CD4-positive, alpha-beta T cell treated with Interleukin-17A for 1 hour (primary cell): ENCODE measurements around the gene NEURL2.
"Not testable (repeated sequence)": the region's sequence is repeated elsewhere in the genome, so short reads cannot be mapped to it uniquely, and the experiment has no call there.

Experiments used
- DNase-seq: peaks from one replicate; pipeline ENCODE4 v3.0.0-alpha.2; 2020

NEURL2 gene

GRCh38 chr20:45890985-45891983 lies at the start of gene NEURL2, which contains the start of gene CTSA:
NEURL2 (minus strand) TSS chr20:45891208; CDS start chr20:45890991, 217 bp downstream.
CTSA (plus strand) TSS chr20:45891335; CDS start chr20:45891569, 234 bp downstream.
- DNase-seq: peak; percentile 84

- no peak for DNase-seq
Measured at GRCh38 chr20:45940469-45940868, 49.5 kb upstream of the NEURL2 start.

GRCh38 chr20:45940053-45940452 lies 49.0 kb upstream of the NEURL2 start:
- DNase-seq: no peak

GRCh38 chr20:45938727-45939438 lies 47.9 kb upstream of the NEURL2 start:
- no peak for DNase-seq

- DNase-seq: peak; percentile 41
Measured at GRCh38 chr20:45937765-45938164, 46.8 kb upstream of the NEURL2 start.

GRCh38 chr20:45935416-45936046 lies 44.5 kb upstream of the NEURL2 start:
- DNase-seq: no peak

GRCh38 chr20:45934586-45935415 lies 43.8 kb upstream of the NEURL2 start, which contains the start of gene PCIF1:
PCIF1 (plus strand) TSS chr20:45934683; CDS start chr20:45939000, 4,317 bp downstream.
- peak; percentile 99 for DNase-seq

GRCh38 chr20:45934046-45934585 lies 43.1 kb upstream of the NEURL2 start:
- DNase-seq: no peak

GRCh38 chr20:45933266-45934045 lies 42.4 kb upstream of the NEURL2 start:
- DNase-seq: peak; percentile 73

GRCh38 chr20:45931680-45932079 lies 40.7 kb upstream of the NEURL2 start:
- DNase-seq: not testable (repeated sequence)

- no peak for DNase-seq
Measured at GRCh38 chr20:45927071-45927878, 36.3 kb upstream of the NEURL2 start.

- DNase-seq: no peak
Measured at GRCh38 chr20:45926731-45927070, 35.7 kb upstream of the NEURL2 start.

GRCh38 chr20:45925821-45926506 lies 35.0 kb upstream of the NEURL2 start:
- no peak for DNase-seq

- no peak for DNase-seq
Measured at GRCh38 chr20:45924391-45925261, 33.6 kb upstream of the NEURL2 start.

- no peak for DNase-seq
Measured at GRCh38 chr20:45921337-45922189, 30.6 kb upstream of the NEURL2 start.

GRCh38 chr20:45920462-45921336 lies 29.7 kb upstream of the NEURL2 start:
- DNase-seq: no peak
